CMK (cell line): ENCODE data around the gene STK24.

Experiments used
- DNase-seq: peaks from one replicate; pipeline ENCODE4 v3.0.0-alpha.2; 2010; ENCODE audit warnings: low read depth

STK24 gene

DNA sequence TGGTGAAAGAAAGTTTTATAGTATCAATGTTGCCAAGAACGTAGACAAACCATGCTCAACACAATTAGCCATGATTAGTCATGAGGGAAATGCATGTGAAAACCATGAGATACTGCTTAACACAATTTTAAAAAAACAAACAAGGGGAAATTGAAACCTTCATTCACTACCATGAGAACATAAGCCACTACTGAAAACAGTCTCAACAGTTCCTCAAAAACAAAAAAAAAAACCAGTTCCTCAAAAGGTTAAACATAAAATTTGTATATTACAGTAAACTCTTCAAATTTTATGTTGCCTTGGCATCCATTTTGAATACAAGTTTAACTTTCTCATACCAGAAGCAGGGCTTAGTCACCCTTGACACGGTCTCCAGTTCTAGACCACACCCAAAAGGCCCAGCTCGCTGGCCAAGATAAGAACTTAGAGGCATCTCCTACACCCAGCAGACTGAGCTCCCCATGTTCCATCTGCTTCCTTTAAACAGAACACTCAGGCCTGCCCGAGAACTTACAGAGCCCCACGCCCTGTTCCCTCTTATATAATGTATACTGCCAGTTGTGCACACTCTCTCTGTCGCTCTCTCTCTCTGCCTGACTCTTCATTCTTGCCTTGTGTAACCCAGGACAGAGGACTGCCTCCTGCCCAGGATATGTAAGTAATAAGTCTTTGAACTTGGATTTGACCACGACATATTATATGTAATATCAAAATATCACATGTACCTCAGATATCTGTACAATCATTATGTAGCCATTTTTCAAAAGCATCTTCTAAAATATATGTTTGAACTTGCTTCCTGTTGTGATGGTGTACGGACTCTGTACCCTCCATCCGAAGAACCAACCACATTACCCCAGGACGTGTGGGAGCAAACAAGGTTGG lies 67.4 kb downstream of the STK24 start:
- DNase-seq, result peak; percentile 98

DNA sequence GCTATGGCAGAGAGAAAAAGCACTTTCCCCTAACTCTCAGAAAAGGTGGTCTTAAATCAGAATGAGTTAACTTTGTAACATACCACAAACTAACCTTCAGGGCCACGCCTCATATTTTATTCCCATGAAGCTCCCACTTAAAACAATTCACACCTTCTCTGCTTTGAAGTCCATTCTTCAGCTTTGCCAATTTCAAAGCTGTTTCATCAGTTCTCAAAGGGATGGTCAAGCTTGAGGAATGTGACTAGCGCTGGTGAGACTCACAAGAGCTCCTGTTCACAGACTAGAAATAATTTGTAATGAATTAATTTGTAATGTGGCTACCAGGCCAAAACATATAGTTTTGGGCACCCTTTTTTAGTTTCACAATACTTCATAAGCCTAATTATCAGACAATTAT lies 68.2 kb downstream of the STK24 start:
- no peak for DNase-seq

DNA sequence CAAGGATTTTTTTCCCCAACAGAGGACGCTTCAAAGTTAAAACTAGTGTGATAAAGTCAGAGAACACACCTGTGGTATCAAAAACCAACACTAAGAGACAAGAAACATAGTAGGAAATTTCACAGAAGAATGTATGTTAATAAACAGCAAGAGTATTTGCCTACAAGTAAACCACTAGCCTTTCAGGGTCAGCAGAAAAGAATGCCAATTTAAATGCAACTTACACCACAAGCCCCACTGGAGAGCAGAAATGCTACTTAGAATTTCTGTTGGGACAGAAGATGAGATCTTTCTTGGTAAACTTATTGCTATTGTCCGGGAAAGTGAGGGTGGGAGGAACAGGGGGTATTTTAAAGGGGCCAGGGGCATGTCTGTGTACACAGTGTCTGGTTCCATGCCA lies 68.6 kb downstream of the STK24 start:
- DNase-seq, result no peak

DNA sequence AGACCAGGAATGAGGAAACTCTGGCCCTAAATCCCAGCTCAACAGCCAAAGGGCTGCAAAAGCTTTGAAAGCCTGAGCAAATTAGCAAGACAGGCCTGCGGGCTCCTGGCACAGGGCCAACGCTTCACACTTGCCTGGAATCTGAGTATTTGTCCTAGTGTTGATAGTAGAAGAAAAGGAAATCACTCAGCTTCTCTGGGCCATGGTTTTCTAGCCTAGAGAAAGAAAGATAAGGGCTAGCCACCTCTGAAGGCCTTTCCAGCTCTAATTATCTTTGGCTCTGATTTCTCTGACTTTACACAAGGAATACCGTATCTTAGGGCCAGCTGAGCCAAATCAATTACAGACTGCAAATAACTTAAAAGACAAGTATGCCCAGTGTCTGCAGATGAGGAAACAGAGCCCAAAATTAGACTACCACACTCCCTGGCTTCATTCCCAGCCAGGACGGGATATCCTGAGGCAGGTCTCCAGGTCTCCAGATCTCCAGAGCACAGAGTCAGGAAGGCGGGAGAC lies 69.6 kb downstream of the STK24 start:
- peak; percentile 33 for DNase-seq

DNA sequence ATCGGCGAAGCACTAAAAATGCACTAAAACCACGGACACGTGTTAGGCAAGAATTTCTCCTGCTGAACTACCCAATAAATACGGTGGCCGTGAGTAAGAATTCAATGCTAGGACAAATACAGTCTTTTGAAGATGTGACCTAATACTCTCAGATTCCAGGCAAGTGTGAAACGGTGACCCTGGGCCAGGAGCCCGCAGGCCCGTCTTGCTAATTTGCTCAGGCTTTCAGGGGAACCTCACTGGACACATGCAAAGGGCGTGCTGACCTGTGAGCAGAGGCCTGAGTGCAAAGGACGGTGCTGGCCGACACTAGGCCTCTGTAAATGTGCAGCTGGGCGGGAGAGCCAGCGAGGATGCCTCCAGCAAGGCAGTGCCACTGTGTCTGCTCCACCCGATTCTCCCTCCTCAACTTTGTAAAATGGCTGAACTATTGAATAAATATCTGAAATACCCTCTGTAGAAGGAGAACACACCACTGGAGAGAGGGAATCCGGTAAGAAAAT lies 70.1 kb downstream of the STK24 start:
- DNase-seq, result no peak

DNA sequence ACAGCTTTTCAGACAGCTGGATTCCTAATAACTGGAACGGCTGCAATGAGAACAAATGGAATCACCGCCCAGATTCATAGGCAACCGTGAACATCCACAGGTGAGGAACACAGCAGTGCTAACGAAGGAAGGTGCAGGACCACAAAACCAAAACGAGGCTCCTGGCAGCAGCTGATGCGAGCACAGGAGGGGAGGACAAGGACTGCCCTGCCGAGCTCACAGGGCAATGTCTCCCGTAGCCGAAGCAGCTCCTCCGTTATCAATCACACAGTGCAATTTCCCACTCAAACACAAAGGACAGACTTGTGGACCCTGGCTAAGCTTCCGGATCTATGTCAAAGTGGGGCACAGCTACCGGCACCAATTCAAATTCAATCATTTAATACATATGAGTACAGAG lies 70.6 kb downstream of the STK24 start:
- DNase-seq, result no peak

DNA sequence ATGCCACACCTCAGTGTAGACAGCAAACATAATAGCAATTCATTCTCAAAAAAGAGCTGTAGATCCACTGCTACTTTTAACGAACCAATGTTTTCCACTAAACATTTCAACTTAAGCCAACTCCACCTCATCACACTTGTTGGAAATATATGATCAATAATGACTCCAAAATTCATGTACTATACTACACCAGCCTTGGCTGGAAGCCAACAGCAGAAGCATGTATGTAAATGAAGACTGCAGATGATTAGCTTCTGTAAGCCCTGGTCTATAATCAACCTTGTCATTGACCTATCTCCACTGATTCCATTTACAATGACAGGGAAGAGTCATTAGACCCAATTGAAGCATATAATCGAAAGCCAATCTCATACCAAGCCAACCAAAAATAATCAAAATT lies 71.7 kb downstream of the STK24 start:
- no peak for DNase-seq

DNA sequence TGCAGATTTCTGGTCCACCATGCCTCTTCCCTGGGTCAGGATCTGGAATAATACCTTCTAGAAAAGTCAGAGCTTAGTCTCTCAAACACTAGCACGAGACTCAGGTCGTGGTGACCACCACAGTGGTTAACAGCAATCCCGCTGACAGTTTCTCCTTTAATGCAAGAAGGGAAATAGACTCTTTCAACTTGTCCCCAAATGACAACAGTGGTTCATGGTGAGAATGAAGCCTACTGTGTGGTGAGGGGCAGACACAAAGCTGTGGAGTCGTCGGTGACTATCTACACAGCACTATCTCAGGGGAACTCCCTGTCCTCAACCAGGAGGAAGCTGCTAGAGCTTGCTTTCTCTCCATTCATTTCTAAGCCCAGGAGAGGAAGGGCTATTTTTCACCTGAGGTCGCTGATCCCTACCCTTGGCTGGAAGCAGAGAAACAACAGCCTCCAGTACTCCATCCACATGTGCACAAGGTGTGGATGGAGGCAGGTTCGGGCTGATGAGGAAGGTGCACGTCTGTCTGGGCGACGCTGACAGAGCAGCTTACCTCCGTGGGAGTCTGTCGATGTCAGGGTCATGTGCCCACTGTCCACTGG lies 72.4 kb downstream of the STK24 start:
- DNase-seq, result no peak

DNA sequence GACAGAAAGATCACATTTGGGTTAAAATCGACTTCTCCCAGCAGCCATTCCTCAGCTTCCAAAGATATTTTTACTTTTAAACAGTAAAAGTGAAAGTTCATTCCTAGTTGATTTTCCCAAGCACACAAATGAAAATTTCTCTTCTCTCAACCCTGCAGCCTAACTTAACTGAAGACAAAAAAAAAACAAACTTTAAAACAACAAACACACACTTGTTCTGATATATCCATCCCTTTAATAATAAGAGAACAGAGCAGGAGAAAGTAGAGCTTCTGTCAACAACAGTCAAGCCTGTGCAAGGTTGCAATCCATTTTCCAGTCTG lies 72.9 kb downstream of the STK24 start:
- DNase-seq, result no peak

DNA sequence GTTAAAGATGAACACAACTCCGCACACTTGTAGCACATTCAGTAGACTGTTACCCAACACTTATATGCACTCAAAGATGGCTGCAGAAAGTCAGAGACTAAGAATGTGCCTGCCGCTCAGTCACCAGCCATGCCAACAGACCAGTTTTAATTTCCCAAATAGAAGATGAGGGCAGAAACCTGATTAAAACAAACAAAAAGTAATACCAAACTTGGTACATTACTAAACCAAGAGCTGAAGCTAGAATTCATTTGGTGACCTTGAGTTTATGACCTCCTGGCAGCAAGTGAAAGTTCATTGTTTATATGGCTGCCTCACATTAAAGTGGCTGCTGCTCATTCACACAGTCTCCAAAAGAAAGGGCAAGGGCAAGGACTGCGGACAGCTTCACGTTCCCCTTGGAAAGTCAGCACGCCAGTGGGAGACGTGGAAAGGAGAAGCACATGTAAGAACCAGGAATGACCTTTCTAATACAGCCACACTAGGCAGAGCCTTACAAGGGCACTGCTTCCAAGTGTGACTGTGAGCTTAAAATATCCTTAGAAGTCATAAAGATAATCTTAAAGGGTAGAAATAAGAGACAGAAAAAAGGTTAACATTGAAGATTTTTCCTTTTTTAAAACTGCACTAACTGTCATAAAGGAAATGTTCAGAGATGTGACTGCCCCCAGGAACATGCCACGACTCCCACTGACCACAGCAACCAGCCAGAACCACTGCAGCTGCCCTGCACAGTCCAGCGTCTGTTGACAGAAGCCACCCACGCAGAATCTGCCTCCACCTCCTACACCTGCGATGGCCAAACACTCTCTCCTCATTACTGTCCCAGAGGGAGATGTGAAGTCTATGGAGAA lies 73.5 kb downstream of the STK24 start:
- no peak for DNase-seq

DNA sequence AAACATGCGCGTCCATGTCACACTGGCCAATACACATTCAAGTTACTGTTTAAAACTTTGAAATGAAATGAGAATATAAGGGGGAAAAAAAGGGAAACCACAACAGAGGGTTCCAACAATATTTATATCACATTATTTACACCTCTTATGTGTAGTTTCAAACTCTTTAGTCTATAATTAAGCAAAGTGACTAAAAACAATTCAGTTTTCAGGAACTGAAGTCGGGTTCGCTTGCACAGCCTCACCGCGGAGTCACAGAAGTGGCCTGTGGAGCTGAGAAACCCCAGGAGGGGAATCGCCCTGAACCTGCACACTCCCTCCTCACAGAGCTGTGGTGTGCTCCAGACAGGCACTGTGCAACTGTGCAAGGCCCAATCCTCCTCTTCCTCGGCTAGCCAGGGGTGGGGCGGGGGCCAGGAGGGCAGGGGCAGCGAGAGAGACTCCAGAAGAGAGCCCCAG lies 75.9 kb downstream of the STK24 start:
- DNase-seq, result no peak

DNA sequence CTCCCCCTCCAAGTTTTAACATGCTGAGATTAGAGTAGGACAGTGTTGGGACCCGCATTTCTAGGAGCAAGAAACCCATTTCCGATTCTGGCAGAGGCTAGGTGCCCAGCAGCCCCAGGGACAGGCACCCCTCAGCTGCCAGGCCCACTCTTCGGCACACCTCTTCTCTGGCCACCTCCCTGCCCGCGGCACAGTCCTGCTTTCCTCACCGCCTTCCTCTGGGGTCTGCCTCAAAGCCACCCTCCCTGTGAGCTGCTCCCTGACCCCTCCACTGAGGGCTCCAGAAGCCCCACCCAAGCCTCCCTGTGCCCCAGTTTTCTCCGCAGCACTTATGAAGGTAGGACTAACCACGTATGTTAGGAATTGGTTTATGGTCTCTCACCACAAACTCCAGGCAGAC lies 79.9 kb downstream of the STK24 start:
- no peak for DNase-seq

DNA sequence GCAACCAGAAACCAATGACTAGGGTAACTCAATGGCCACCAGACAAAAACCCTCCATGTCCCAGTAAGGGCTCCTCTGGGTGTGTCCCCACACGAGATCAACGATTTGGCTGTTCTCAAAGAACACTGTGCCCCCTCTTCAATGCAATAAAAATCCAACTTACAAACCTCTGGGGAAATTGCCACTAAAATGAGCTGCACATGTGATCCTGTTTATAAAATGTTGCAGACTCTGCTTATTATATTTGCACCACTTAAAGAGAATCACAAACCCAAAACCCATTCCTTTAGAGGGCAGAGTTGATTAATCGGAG lies 80.5 kb downstream of the STK24 start:
- no peak for DNase-seq

DNA sequence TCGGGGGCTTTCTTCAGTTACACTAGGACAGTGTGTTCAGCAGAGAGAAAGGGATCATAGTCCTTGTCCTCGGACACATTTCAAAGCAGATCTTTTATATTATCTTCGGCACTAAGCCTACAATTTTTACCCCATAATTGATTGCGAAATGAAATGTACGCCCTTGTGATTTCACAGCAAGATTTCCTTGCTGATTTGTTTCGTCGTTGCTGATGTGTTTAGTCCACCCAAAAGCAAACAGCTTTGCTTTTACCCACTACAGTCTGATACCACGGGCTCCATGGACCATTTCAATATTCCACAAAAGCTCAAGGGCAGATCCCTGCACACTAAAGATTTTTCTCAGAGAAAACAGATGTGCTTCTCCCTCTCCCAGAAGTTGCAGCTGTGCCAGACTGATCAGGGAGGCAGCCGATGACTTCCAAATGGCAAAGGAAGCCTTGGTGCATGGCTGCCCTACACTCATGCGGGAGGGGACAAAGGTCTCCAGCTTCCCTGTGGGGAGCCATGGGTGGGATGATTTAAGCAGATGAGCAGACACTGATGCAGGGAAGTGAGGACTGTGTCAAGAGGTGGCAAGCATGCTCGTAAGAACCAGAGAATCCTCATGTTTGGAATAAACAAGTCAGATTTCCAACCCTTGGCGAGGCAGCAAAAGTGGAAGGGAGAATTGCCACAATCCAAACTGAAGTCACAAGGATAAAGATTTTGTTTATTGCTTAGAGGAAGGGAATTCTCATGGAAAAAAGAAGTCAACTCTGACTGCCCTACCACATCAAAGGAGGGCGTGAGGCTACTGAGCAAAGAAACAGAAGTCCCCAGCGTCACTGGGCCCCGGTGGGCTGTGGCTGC lies 81.1 kb downstream of the STK24 start:
- DNase-seq, result no peak

DNA sequence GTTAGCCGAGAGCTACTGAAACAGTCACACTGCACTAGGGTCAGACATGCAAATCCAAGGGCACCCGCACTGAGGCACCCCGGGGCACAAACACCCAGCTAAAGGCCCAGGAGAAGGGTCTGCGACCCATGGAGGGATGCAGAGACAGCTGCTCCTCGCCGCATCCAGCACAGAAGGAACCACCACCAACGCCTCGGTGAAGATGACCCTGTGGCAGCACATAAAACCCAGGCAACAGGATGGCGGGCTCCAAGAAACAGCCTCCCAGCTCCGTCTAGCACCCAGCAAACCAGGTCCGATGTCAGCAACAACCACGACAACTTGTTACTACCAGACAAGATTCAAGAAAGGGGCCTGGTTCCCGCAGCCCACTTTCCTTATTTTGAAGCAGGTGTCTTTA lies 82.1 kb downstream of the STK24 start:
- DNase-seq, result no peak

DNA sequence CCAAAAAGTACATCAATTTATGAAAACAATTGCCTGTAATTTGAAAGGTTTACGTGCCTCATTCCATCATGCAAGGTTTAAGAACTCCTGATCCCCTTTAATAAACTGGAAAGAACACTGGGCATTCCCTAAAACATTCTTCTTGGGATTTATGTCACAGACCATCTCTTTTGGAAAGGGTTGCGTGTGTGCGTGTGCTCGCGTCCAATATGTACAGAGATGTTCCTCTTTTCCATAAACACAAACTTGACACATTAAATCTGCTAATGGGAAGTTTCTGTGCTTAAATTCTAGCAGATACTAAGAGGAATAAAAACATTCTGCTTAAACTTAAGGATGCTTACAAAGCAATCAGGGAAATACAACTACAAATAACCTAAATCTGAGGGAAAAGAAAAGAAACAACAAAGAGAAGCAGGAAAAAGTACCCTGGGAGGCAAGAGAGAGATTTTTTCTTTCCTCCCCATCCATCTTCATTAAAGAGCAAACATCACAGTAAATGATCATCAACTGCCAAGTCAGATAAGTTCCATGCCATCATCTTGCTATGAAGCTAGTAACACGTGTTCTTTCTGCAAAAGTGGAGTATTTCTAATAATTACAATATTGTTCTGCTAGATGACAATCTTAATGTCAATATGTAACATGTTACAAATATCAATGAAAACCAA lies 83.7 kb downstream of the STK24 start:
- DNase-seq, result no peak

DNA sequence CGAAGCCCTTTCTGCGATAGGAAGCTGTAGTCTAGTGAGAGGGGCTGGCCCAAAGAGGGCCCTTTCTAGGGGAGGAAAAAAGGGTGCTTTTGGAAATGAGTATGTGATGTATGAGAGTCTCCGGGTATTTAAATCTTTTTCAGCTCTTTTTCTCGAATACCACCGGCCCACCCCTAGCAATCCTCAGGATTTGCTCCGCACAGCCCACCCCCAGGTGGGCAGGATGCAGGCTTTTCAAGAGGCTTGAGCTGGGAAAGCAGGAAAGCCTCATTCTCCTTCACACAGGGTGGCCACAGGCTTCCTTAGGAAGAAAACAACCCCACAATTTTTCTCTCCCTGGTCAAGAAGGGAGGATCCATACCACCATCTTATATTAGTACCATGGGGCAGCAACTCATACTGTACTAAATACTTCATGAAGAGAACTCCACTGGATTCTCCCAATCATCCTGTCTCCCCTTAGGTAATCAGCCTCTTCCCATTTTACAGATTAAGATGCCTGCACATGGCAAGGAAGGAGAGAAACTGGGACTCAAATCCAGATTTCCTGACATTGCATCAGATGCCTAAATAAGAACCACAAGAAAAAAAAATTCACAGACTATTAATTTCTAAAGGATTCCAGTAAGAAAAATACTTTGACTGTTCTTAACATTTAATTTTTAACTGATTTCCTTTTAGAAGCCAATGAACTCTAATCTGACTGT lies 84.4 kb downstream of the STK24 start:
- no peak for DNase-seq

DNA sequence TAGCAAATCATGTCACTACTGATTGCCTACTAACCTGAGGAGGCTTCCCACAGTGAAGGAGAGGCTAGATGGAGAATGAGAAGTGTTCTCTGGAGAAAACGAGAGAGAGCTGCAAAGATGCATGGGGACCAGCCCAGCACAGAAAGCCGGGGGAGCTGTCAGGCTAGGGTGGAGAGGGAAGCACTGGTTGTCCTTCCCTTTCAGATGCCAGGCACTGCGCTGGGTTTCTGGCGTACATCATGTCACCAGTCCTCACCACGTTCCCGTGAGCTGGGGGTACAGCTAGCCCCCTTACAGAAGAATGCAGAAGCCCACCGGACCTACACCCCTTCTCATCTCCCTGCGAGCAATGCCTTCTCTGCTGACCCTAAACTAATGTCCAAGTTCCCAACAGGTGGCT lies 86.0 kb downstream of the STK24 start:
- DNase-seq, result no peak

DNA sequence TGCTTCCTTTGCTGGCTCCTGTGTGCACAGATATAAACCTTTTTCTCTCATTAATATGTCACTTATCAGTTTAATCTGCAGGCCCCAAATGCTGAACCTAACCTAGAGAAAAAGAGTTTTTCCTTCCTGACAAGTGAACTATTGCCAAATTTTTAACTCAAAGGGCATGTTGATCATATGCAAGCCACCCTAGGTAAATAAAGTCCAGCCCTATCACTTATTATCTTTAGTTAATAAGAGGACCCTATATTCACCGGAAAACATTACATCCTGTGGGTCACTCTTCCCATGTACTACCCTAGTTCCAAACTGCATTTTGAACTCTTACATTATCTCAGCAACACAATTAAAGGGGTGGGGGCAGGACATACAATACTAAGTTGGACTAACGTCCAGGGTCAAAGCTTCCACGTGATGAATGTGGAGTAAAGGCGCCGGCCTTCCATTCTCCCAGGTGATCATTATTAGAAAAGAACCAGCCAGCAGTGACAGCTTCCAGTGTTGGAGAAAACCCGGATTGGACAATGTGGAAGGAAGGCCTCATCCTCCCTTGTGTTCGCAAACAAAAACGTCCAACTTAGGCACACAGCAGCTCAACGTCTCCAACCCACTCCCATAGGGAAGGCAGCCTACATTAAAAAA lies 86.6 kb downstream of the STK24 start:
- DNase-seq, result no peak
